Medulla oblongata (tissue), 1 donor: ENCODE measurements around the gene CTNND2.
A peak's percentile ranks its signal among the peaks of the same experiment; 100 is the strongest.
"Not testable (repeated sequence)": the region's sequence is repeated elsewhere in the genome, so short reads cannot be mapped to it uniquely, and the experiment has no call there.

Experiments used
- DNase-seq: peaks from one replicate; pipeline ENCODE4 v3.0.0-alpha.2; 2015; ENCODE audit errors: extremely low spot score

Gene CTNND2

DNA sequence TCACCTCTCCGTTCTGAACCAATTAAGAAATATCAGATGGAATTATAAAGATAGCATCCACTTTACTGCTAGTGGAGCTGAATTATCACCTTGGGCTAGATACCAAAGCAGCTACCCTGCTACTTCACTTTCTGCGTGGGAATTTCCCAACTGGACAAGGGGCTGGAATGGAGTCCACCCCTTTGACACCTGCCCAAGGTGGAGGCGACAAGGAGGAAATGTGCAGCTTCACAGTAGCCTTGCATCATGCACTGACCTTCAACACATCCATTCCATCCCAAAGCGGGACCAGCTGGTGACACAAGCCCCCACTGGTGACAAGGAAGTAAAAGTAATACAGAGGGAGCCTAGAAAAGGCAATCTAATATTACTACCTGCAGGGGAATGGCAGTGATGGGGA lies 30.7 kb downstream of the CTNND2 start:
- DNase-seq = no peak

DNA sequence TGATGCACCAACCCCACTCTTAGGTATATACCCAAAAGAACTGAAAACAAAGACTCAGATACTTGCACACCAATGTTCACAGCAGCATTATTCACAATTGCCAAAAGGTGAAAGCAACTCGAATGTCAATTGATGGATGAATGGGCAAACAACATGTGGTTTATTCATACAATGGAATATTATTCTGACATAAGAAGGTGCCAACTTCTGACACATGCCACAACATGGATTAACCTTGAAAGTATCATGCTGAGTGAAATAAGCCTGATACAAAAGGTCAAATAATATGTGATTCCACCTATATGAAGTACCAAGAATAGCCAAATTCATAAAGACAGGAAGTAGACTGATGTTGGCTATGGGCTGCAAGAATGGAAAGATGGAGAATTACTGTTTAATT lies 35.0 kb downstream of the CTNND2 start:
- no peak for DNase-seq

DNA sequence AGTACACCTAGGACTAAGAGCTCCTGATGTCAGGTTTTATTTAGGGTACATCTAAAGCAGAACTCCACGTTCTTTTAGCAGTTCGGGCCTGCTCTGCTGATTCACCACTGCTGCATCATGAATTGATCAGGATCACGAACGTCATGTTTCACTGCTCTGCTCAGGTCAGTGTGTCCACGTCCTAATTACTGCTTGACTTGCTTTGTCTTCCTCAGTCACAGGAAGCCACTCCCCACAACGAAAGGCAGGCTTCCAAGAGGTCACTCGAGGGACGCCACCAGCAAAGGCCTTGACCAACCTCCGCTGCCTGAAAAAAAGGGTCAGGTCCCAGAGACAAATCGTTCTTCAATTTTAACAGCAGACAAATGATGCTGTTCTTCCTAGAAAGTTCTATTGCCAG lies 40.3 kb downstream of the CTNND2 start:
- no peak for DNase-seq

DNA sequence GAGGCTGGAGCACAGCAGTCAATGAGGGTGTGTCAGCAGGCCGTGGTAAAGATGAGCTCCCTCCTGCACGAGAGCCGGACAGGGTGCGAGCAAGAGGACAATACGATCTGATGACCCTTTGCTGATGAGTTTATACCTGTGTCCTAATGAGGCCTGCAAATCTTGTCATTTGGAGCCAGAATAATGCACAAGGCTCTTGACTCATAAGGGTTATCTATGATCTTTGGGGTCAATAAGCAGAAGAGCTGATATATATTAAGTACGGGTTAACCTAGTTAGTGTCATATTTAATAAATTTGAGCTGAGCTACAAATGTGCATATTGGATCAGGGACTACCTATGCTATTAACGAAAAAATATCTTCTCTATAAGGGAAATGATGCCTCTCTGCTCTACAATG lies 46.9 kb downstream of the CTNND2 start:
- DNase-seq = no peak

DNA sequence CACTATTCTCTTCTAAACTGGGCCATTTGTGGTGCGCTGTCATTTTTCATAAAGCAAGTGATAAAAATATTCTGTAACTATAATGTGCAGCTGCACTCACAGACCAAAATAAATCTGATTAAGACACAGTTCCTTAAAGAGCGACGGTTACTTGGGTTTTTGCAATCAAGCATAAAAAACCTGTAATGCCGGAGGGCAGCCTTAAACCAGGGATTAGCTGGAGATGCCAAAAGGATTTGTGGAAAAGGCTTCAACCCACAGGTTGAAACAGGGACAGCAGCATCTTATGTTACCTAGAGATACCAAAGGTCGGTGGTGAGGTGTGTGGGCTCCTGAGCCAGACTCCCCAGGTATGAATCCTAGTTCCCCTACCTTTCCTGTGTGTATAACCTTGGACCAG lies 49.3 kb downstream of the CTNND2 start:
- no peak for DNase-seq

DNA sequence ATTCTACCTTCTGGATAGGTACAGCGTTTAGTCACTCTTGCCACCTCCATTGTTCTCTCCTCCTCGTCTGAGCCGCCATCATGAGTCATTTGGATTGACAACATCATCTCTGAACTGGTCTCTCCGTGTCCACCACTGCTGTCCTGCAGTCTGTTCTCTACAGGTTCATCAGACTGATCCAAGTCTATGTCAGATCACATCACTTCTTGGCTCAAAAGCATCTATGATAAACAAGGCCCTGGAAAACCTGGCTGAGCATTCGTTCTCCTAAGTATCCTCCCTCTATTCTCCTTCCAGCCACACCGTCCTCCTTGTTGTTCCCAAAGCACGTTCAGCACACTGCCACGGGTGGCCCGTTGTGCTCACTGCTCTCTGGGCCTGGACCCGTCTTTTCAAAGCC lies 50.5 kb downstream of the CTNND2 start:
- no peak for DNase-seq

DNA sequence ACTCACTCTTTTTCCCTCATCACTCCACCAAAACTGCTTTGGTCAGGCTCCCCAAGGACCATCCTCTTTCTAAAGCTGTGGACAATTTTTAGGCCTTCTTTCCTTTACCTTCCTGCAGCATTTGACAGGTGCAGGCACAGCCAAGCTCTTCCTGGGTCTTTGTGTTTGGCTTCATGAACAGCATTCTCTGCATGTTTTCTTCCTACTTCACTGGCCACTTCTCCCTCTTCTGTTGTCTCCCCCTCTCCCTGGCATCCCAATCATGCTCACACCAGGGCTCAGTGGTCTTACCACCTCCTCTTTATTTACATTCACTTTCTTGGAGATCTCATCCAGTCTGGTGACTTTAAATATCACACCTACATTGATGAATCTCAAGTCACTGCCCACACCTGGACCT lies 51.1 kb downstream of the CTNND2 start:
- no peak for DNase-seq

DNA sequence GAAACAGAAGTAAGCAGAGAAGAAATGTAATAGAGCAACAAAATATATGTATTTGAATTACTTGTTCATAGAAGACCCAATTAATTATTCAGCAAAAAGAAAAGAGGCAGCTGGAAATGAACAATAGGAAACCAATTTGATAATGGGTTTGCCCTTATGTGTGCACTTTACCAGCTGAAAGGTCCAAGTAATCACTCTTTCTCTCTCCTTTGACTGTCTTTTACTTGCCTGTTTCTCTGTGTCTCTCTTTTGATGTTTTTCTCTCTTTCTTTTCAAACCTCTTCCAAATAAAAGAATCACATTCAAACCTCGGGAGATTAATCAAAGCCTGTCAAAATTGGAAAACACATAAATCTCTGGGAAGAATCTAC lies 51.5 kb downstream of the CTNND2 start:
- no peak for DNase-seq

DNA sequence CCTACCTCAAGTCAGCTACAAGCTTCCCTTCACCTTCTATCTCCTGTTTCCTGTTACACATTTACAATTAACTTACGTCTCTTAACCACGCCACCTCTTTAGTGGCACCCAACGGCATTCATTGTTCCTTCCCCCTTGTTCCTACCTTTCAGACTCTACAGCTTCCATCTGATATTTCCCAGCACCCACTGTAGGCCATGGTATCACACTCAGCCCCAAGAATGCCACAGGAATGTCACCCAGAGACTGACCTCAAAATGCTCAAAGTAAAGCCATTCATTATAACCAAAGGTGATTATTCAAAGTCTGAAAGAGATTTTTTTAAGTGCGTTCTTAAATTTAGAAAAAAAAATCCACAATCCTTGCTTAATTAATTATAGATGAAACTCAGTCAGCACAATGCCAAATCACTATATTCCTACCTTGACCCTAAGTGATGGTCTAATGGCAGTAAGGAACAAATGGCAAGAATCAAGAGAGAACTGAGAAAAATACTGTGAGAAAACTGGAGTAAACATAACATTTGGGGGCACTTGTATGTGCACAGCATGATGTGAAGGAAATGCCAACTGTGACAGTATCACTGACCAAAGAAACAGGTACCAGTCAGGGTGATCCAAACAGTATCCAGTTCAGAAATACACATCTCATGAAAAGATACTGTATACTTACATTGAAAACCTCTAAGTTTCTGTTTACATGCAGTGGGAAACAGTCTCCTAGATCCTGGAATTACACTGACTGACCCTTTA lies 52.1 kb downstream of the CTNND2 start:
- DNase-seq = no peak

DNA sequence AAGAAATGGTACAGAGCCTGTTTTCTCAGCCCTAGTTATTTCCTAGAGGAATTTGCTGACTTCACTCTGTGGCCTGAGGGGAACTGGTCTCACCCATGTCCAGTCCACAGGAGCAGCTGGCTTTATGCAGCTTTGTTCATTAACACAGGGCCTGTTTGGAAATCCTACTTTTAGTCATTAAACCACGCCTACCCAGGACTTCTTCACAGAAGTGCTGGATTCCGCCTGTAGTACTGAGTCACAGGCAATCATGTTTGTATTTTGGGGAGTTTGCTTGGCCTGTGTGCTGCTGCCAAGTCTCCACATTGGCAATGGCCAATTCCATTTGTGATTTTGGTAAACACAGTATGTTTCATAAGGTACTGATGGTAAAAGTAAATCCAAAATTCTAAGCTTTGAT lies 52.8 kb downstream of the CTNND2 start:
- peak; percentile 8 for DNase-seq

DNA sequence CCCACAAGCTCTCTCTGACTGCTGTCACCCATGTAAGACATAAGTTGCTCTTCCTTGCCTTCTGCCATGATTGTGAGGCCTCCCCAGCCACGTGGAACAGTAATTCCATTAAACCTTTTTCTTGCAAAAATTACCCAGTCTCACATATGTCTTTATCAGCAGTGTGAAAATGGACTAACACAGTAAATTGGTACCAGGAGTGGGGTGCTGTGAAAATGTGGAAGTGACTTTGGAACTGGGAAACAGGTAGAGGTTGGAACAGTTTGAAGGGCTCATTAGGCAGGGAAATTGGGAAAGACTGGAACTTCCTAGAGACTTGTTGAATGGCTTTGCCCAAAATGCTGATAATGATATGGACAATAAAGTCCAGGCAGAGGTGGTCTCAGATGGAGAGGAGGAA lies 75.7 kb downstream of the CTNND2 start:
- not testable (repeated sequence) for DNase-seq

DNA sequence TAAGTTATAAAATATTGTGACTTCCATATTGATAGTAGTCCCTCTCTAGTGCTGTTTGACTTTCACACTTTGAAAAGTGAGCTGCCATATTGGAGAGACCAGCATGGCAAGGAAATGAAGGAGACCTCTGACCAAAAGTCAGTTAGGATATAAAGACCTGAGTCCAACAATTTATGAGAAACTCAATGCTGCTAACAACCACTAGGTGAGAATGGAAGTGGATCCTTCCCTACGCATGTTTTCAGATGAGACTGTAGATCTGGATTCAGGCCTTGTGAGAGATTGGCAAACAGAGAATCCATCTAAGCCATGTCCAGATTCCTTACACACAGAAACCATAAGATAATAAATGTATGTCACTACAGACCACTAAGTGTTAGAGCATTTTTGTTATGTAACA lies 81.6 kb downstream of the CTNND2 start:
- no peak for DNase-seq

DNA sequence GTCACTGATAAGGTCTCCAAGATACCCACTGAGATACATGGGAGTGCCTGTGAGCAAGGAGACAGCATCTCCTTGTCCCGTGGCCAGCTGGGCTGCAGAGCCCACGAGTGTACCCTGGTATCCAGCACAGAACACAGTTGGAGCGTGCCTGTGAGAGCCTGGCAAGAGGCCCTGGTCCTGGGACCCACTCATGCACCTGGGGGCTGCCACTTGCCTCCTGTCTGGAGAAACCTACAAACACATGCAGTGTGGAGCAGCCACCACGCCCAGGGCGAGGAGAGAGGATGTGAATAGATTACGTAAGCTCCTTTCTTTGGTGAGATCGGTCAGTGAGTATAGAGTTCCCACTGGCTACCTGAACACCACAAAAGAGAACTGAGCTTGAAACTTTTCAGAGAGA lies 88.3 kb downstream of the CTNND2 start:
- DNase-seq = no peak

DNA sequence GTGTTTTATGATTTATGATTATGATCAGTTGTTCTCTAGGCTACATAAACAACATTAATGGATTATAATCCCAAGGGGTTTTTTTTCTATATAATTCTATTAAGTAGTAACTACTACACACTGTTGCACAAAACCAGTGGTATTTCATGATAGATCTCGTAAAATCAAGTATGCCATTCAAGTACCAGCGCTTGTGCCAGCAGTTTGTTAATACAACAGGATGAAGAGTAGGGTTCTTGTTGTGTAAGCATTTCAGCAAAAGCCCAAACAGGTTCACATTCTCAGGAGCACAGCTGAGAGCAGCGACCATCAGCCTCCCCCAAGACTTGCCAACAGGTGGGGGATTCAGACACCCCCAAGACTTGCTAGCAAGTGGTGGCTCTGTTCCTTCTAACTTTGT lies 88.8 kb downstream of the CTNND2 start:
- DNase-seq = no peak

DNA sequence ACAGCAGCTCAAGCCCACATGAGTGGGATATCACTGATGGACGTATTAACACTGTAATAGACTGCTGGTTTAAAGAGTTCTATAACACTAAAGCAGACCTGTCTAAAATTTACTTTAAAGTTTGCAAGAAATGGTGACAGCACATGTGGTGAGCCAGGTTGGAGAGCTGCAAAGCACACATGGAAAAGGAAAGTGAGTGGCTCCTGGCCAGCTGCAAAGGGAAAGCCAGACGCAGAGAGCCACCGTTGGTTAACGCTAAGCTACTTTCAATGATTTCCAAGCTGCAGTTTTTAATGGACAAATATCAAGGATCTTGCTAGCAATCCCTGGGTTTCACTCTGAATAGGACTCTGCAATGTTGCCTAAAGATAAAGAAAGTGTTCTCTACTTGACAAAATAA lies 89.9 kb downstream of the CTNND2 start:
- DNase-seq = no peak

DNA sequence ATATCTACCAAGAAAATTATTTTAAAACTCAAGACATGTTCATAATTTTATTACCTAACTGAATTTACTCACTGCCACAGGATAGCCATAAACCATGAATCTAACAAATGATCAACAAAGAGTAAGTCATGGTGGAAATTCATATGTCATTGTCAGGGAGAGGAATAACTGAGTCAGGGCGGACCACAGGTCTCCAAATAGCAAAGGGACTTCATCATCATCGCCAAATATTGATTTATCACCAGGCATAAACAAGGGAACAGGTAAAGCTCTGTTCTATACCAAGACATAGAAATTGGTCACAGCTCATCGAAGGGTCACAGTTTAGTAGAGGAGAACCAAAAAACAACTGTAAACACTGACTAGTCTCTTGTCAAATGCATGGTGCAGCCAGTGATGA lies 94.8 kb downstream of the CTNND2 start:
- DNase-seq = no peak

DNA sequence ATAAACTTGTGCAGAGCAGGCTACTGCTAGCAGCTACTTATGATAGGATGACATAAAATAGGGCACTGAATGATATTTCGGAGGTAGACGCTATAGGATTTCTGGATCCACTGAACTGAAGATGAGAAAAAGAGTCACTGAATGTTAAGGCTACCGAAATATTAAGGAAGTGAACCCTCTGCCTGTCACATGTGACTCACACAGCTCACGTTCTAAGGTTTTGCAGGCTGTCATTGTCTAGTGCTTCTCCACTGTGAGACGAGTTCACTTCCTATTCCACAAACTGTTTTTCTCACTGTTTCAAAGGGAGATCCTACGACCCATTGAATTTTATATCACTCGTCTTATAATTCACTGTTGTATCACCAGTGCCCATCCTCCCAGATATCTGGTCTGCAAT lies 100.8 kb downstream of the CTNND2 start:
- no peak for DNase-seq

DNA sequence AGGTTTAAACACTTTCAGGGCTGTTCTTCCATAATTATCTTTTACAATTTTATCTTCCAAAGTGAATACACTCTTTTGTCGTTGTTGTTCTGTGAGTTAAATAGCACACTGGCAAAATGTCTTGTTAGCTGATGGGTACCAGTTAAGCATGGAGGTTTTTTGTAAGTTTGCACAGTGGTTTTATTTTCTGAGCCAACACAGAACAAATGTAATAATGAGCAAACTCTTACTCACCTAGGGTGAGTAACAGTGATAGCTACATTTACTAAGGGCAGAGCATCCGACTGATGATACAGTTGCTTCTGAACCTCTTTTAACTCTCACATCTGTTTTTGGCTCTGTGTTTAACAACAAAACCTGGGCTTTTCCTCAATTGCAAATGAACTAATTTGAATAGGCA lies 103.2 kb downstream of the CTNND2 start:
- DNase-seq = no peak

DNA sequence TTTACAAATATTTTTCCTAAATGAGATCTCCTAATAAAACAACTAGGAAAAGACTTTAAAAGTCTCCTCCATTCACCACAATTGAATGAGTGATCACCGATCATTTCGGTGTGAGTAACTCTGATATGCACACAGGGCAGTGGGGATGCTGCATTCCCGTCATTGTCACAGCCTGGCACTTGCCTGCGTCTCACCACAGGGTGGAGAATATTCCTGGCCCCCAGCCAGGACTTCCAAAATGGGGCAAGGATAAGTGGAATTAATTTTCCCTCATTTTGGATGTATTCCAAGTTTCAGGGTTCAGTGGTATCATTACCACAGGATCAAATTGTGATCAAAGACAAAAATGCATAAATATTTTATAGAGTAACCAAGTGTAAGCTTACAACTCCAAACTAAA lies 107.1 kb downstream of the CTNND2 start:
- DNase-seq = peak; percentile 40

DNA sequence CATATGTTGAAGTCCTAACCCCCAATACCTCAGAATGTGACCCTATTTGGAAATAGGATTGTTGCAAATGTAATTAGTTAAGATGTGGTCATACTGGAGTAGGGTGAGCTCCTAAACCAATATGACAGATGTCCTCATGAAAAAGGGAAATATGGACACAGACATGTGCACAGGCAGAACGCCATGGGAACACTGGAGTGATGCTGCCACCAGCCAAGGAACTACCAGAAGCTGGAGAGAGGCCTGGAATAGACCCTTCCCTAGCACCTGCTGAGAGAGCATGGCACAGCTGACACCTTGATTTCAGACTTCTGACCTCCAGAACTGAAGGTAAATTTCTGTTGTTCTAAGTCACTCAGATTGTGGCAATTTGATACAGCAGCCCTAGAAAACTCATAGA lies 110.8 kb downstream of the CTNND2 start:
- no peak for DNase-seq

DNA sequence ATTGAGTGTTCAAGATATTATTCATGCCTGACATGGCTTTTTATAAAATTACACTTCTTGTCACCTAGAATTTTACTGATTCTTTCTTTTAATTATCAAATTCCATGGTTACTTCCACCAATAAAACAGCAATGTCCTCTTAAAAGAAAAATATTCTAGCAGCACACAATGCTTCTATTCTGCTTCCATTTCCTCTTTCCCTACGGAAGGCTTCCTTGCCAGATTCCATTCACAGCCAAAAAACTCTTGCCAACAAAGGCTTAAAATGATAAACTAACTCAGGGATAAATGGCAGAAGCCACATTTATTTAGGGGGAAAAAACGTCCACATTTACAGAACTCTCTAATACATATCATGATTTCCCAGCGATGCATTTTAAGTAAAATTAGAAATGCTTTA lies 111.6 kb downstream of the CTNND2 start:
- DNase-seq = peak; percentile 35

DNA sequence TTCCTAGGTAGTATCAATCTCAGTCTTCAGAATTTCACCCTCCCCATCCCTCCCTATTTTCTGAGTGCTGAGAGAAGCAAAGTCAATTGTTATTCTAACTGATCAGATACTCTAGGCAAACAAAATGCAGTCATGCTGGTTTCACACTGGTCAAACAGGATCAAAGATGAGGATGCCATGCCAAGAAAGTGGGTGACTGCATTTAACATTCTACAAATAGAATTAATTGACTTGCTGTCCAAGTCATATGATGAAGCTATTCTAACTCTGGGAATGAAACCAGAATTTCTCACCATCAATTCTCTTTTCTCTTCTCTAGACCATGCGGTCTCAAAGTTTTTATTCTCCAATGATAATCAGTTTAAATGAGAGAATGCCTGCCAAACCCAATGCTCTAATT lies 112.5 kb downstream of the CTNND2 start:
- peak; percentile 48 for DNase-seq

DNA sequence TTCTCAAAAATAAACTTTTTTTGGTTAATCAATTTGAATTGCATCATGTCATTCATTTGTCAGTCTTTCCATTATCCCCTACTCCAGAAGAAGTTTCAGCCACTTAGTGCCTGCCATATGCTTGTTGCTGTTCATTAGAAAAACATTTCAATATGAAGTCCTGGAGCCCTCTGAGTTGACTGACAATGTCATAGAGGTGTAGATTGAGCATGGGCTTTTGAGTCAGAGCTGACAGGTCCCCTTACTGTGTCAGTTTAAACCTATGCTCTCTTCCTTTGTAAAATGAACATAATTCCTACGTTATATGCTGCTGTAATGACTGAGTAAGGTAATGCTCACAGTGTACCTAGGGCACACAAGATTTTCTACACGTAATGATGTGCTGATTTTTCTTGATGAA lies 114.0 kb downstream of the CTNND2 start:
- DNase-seq = no peak

DNA sequence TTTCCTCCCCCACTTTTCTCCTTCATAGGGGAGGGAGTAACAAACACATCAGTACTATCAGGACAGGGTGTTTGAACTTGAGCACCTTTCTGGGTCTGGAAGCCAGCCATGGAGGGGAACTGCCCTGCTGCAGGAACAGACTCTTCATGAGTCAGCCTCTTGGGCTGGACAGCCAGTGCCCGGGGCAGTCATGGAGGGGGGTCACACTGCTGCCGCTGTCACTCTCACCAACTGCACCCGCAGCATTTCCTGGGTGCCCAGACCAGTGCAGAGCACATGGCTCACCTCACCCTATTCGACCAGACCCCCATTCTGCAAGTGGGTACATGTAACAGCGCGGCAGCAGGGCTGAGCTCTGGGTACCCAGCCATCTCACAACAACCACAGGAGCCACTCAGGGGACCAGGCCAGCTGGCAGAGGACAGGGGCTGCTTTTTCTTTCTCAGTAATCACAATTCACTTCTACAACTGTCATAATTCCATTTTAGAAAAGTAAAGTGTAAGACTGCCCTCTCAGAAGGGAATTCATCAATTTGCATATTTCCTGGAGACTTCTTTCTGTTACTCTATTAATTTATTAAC lies 118.4 kb downstream of the CTNND2 start:
- no peak for DNase-seq
